IMR-90 (cell line): ENCODE results near the gene SESN1. TPM values are rescaled to one million over a fixed set of nuclear protein-coding genes. Genes with fewer than 3 reads are reported as not detected.

Experiments
- ATAC-seq: fragments of 200-7000 bp; cut with Tn5 transposase; 2 replicates; pipeline ENCODE4 v1.9.1; 2020; ENCODE audit warnings: low read depth, mild to moderate bottlenecking, moderate library complexity
- BruUV-seq: library from RNA; stranded (reverse); fragments of 400-500 nt; replicated peaks from 2 replicates; lab custom pipeline; 2021; lab: Mats Ljungman, UMichigan
- CTCF ChIA-PET: fragments of 300-600 bp; formaldehyde crosslinking; extraction: SDS; loops from one replicate; lab custom pipeline; 2021; ENCODE audit warnings: antibody characterized with exemption; lab: Yijun Ruan, JAX
- POLR2A ChIA-PET: fragments of 300-600 bp; sonication (Branson Sonifier 250); formaldehyde crosslinking; loops from one replicate; lab custom pipeline; 2022; ENCODE audit warnings: antibody characterized with exemption; ENCODE audit not compliant: unreplicated experiment; lab: Charles Lee
- DNase-seq: peaks from one replicate; pipeline ENCODE4 v3.0.0; 2013
- H2AFZ ChIP-seq: replicated peaks from 2 replicates; pipeline ENCODE3; 2013; ENCODE audit warnings: low read length, mild to moderate bottlenecking; ENCODE audit not compliant: poor library complexity
- H2AK5ac ChIP-seq: 2 replicates; pipeline ENCODE4 v1.6.1; 2013; ENCODE audit warnings: low read depth, low read length, inconsistent platforms
- H2AK9ac ChIP-seq: replicated peaks from 2 replicates; pipeline ENCODE3; 2013; ENCODE audit warnings: mild to moderate bottlenecking, low read depth, low read length, moderate library complexity; ENCODE audit not compliant: poor library complexity
- H2BK120ac ChIP-seq: 2 replicates; pipeline ENCODE4 v1.6.1; 2013; ENCODE audit warnings: low read depth, low read length, inconsistent platforms
- H2BK15ac ChIP-seq: 3 replicates; pipeline ENCODE4 v1.6.1; 2013; ENCODE audit warnings: low read depth, low read length, inconsistent platforms
- H2BK20ac ChIP-seq: 2 replicates; pipeline ENCODE4 v1.6.1; 2013; ENCODE audit warnings: low read depth, mild to moderate bottlenecking, inconsistent platforms, low read length, moderate library complexity
- H2BK5ac ChIP-seq: 2 replicates; pipeline ENCODE4 v1.6.1; 2013; ENCODE audit warnings: mild to moderate bottlenecking, low read depth, low read length, inconsistent platforms; ENCODE audit not compliant: poor library complexity, severe bottlenecking
- H3K14ac ChIP-seq: replicated peaks from 2 replicates; pipeline ENCODE4 v1.6.1; 2013; ENCODE audit warnings: low read depth, low read length, inconsistent platforms
- H3K18ac ChIP-seq: 2 replicates; pipeline ENCODE4 v1.6.1; 2013; ENCODE audit warnings: low read depth, low read length, control low read depth
- H3K23ac ChIP-seq: 2 replicates; pipeline ENCODE4 v1.6.1; 2013; ENCODE audit warnings: low read depth, low read length, inconsistent platforms
- H3K27ac ChIP-seq: 2 replicates; pipeline ENCODE4 v1.5.1; 2013; ENCODE audit warnings: mild to moderate bottlenecking, control low read depth, low read length; ENCODE audit not compliant: insufficient read depth
- H3K27me3 ChIP-seq: 2 replicates; pipeline ENCODE4 v1.6.1; 2013; ENCODE audit warnings: low read length; ENCODE audit not compliant: control insufficient read depth, insufficient read depth
- H3K36me3 ChIP-seq: 2 replicates; pipeline ENCODE4 v1.6.1; 2013; ENCODE audit warnings: low read length, mixed read lengths; ENCODE audit not compliant: control insufficient read depth, insufficient read depth
- H3K4ac ChIP-seq: 2 replicates; pipeline ENCODE4 v1.6.1; 2013; ENCODE audit warnings: low read depth, low read length, inconsistent platforms
- H3K4me1 ChIP-seq: 2 replicates; pipeline ENCODE4 v1.6.1; 2013; ENCODE audit warnings: low read length, mixed read lengths; ENCODE audit not compliant: control insufficient read depth, insufficient read depth
- H3K4me2 ChIP-seq: 2 replicates; pipeline ENCODE4 v1.6.1; 2013; ENCODE audit warnings: low read depth, mild to moderate bottlenecking, control low read depth, low read length, moderate library complexity
- H3K4me3 ChIP-seq: 2 replicates; pipeline ENCODE4 v1.5.1; 2013; ENCODE audit warnings: low read depth, mild to moderate bottlenecking, control low read depth, low read length, moderate library complexity; ENCODE audit not compliant: insufficient read depth
- H3K56ac ChIP-seq: 2 replicates; pipeline ENCODE4 v1.6.1; 2013; ENCODE audit warnings: low read length, inconsistent platforms; ENCODE audit not compliant: insufficient read depth; ENCODE audit errors: extremely low read depth
- H3K79me1 ChIP-seq, 2 experiments: 2 replicates each; pipeline ENCODE4 v1.6.1; 2013; ENCODE audit warnings: low read length in 2 of 2, inconsistent platforms in 1 of 2, low read depth in 1 of 2
- H3K9ac ChIP-seq: 2 replicates; pipeline ENCODE4 v1.6.1; 2013; ENCODE audit warnings: low read depth, low read length, control low read depth
- H3K9me1 ChIP-seq: 2 replicates; pipeline ENCODE4 v1.6.1; 2013; ENCODE audit warnings: low read length, inconsistent platforms; ENCODE audit not compliant: insufficient read depth
- H3K9me3 ChIP-seq: 2 replicates; pipeline ENCODE4 v1.6.1; 2013; ENCODE audit warnings: low read length; ENCODE audit not compliant: control insufficient read depth, insufficient read depth
- H4K20me1 ChIP-seq: 2 replicates; pipeline ENCODE4 v1.6.1; 2013; ENCODE audit warnings: low read length, inconsistent platforms; ENCODE audit not compliant: insufficient read depth
- H4K5ac ChIP-seq: 2 replicates; pipeline ENCODE4 v1.6.1; 2013; ENCODE audit warnings: mild to moderate bottlenecking, low read depth, low read length, control low read depth
- H4K8ac ChIP-seq, 2 experiments: 2 replicates each; pipeline ENCODE4 v1.6.1; 2013; ENCODE audit warnings: low read depth in 2 of 2, low read length in 2 of 2, control low read depth in 1 of 2, inconsistent platforms in 1 of 2
- H4K91ac ChIP-seq: 2 replicates; pipeline ENCODE4 v1.6.1; 2013; ENCODE audit warnings: low read depth, low read length, inconsistent platforms; ENCODE audit not compliant: insufficient read depth
- BHLHE40 ChIP-seq: fragments of 150-350 bp; IDR thresholded peaks from 2 replicates; pipeline ENCODE4 v1.6.1; 2016; ENCODE audit warnings: mild to moderate bottlenecking, low read depth, low read length
- FOS ChIP-seq: fragments of 150-350 bp; IDR thresholded peaks from 2 replicates; pipeline ENCODE4 v1.6.1; 2016; ENCODE audit warnings: low read depth, low read length
- MAFK ChIP-seq: IDR thresholded peaks from 2 replicates; pipeline ENCODE4 v1.6.1; 2012; ENCODE audit warnings: low read depth, low read length, improper control_type of control experiment
- MAZ ChIP-seq: IDR thresholded peaks from 2 replicates; pipeline ENCODE4 v1.6.1; 2012; ENCODE audit warnings: low read depth, mild to moderate bottlenecking, low read length, improper control_type of control experiment, moderate library complexity, borderline replicate concordance
- MXI1 ChIP-seq: IDR thresholded peaks from 2 replicates; pipeline ENCODE4 v1.6.1; 2012; ENCODE audit warnings: low read depth, mild to moderate bottlenecking, low read length, moderate library complexity, borderline replicate concordance
- NFE2L2 ChIP-seq: fragments of 150-350 bp; IDR thresholded peaks from 2 replicates; pipeline ENCODE4 v1.6.1; 2016; ENCODE audit warnings: low read depth, mild to moderate bottlenecking, low read length
- RAD21 ChIP-seq: IDR thresholded peaks from 2 replicates; pipeline ENCODE4 v1.6.1; 2012; ENCODE audit warnings: low read length, improper control_type of control experiment
- RCOR1 ChIP-seq: IDR thresholded peaks from 2 replicates; pipeline ENCODE4 v1.6.1; 2012; ENCODE audit warnings: mild to moderate bottlenecking, low read length, improper control_type of control experiment; ENCODE audit not compliant: insufficient replicate concordance
- RFX5 ChIP-seq: IDR thresholded peaks from 2 replicates; pipeline ENCODE4 v1.8.0; 2012; ENCODE audit warnings: low read depth, mild to moderate bottlenecking, low read length, moderate library complexity
- USF2 ChIP-seq: fragments of 150-350 bp; IDR thresholded peaks from 2 replicates; pipeline ENCODE4 v1.6.1; 2017; ENCODE audit warnings: mild to moderate bottlenecking, antibody characterized with exemption, low read length, low read depth
- WGBS, 2 experiments: methylation state at CpG; one replicate each; pipeline versions ENCODE4 v1.1.5 to v1.1.7; 2013; ENCODE audit warnings: missing lambda C conversion rate in 2 of 2; ENCODE audit not compliant: insufficient read length in 1 of 2; ENCODE audit errors: extremely low coverage in 2 of 2; 5-methylcytosine and 5-hydroxymethylcytosine counted together
- dilution Hi-C: fragments of 300-500 bp; cut with HindIII; formaldehyde crosslinking; loops from one replicate; pipeline ENCODE4 v1.14.3; 2018; ENCODE audit warnings: low sequenced_read_pairs; ENCODE audit not compliant: unreplicated experiment
- in situ Hi-C: fragments of 300-500 bp; cut with MboI; formaldehyde crosslinking; loops from 3 replicates; pipeline ENCODE4 v1.14.3; 2019; ENCODE audit warnings: low sequenced_read_pairs, inconsistent platforms, mixed read lengths
- intact Hi-C: fragments of 100-400 bp; cut with micrococcal nuclease; formaldehyde crosslinking; loops from 2 replicates; pipeline ENCODE4 v1.10.0; 2022
- polyA plus RNA-seq, 3 experiments: library from polyadenylated mRNA; depleted of rRNA; stranded (reverse); fragments of >200 nt; gene quantifications; 2 replicates each; pipeline ENCODE4 v1.2.3, GENCODE V29; 2012; ENCODE audit warnings: low replicate concordance in 1 of 3
- total RNA-seq: library from RNA; depleted of rRNA; stranded (reverse); fragments of >200 nt; gene quantifications from 2 replicates; pipeline ENCODE4 v1.2.3, GENCODE V29; 2012
- TF ChIP-seq, protein P1 (sequence below): fragments of 150-350 bp; IDR thresholded peaks from 2 replicates; pipeline ENCODE4 v1.6.1; 2016; ENCODE audit warnings: low read depth, mild to moderate bottlenecking, low read length, moderate library complexity, borderline replicate concordance
- TF ChIP-seq, protein P2 (sequence below): conservative IDR thresholded peaks from 2 replicates; pipeline ENCODE4 v1.5.1; 2012; ENCODE audit warnings: mild to moderate bottlenecking, low read depth, low read length, improper control_type of control experiment

Gene SESN1
- total and polyA plus RNA-seq, 2 of the 4 experiments (the other 2 are of a cell fraction): 9.7 to 16.7 TPM

DNA sequence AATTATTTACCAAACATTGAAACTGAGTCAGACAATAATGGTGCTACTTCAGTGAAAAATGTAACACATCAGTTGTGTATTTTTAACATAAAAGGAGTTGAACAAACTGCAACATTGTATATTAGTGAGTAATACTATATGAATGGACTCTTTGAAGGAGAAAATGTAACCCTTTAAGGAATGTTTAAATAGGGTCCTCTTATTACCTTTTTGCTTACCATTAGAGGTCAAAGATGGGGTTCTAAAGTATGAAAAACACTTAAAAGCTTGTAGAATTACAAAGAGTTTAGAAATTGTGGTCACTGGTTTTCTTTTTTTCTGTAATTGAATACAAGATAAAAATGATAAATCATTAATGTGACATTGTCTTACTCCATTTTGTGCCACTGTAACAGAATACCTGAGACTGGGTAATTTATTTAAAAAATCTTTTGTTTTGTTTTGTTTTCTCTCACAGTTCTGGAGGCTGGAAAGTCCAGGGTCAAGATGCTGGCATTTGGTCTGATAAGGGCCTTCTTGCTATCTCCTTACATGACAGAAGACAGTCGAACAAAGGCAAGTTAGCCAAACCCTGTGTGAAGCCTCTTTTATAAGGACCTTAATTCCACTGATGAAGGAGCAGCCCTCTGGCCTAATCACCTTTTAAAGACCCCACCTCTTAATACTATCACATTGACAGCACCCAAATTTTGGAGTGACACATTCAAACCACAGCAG lies 43.2 kb downstream of the SESN1 start:
- Histone ChIP-seq H2AK5ac (no peak overlapping the region), H3K18ac (no peak overlapping the region), H3K9me1 (peaks cover 5% of the 10 kb centered on the region; the same call in 1 of the 2 replicates), H3K4me2 (no peak overlapping the region), H4K20me1 (no peaks in the 10 kb centered on the region), H2BK120ac (no peak overlapping the region), H2BK5ac (no peak overlapping the region), H3K4ac (no peak overlapping the region), H2AFZ (no peak overlapping the region), H3K9ac (no peak overlapping the region), H3K27me3 (no peaks in the 10 kb centered on the region), H3K14ac (no peak overlapping the region), H2BK20ac (no peak overlapping the region), H2AK9ac (no peak overlapping the region), H3K56ac (no peak overlapping the region), H3K4me3 (no peak overlapping the region), H4K5ac (no peak overlapping the region), H4K8ac (no peak overlapping the region), H4K91ac (no peak overlapping the region), H3K27ac (no peak overlapping the region), H2BK15ac (no peak overlapping the region), H3K36me3 (no peaks in the 10 kb centered on the region), H3K79me1 (0 out of 4 replicates have a peak, but pooled peaks cover under 1 to 1% of the 10 kb centered on the region in 2 experiments), H3K23ac (0 out of 2 replicates have a peak overlapping the region, but pooled peaks have one; percentile 25), H3K9me3 (no peaks in the 10 kb centered on the region), H3K4me1 (peaks cover 1% of the 10 kb centered on the region; the same call in 1 of the 2 replicates)
- CTCF ChIA-PET: interaction anchor here (0.6 kb wide), 1 partner anchor 185 kb away, joined by 5 read pairs; no protein-coding TSS in a partner anchor
- ATAC-seq (peak; percentile 73), DNase-seq (peak; percentile 55)
- POLR2A ChIA-PET: no interaction called here
- dilution Hi-C loops (loop anchor here (25.0 kb wide), 1 partner anchor 514 kb away; no protein-coding TSS in a partner anchor), in situ Hi-C loops (no loop called here), intact Hi-C loops (loop anchor here (5.0 kb wide), 1 partner anchor 39 kb away; no protein-coding TSS in a partner anchor)
- no CpG with 5 or more reads among the region's 1 CpG for WGBS, 2 experiments
- BruUV-seq: no TSS peak
- TF ChIP-seq MAZ (no peak), RAD21 (no peak), USF2 (no peak), RFX5 (no peak), MAFK (no peak), RCOR1 (no peak), MXI1 (no peak), NFE2L2 (no peak), FOS (no peak), BHLHE40 (no peak)
- TF ChIP-seq, protein P1, sequence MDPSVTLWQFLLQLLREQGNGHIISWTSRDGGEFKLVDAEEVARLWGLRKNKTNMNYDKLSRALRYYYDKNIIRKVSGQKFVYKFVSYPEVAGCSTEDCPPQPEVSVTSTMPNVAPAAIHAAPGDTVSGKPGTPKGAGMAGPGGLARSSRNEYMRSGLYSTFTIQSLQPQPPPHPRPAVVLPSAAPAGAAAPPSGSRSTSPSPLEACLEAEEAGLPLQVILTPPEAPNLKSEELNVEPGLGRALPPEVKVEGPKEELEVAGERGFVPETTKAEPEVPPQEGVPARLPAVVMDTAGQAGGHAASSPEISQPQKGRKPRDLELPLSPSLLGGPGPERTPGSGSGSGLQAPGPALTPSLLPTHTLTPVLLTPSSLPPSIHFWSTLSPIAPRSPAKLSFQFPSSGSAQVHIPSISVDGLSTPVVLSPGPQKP: no peak
- TF ChIP-seq, protein P2, sequence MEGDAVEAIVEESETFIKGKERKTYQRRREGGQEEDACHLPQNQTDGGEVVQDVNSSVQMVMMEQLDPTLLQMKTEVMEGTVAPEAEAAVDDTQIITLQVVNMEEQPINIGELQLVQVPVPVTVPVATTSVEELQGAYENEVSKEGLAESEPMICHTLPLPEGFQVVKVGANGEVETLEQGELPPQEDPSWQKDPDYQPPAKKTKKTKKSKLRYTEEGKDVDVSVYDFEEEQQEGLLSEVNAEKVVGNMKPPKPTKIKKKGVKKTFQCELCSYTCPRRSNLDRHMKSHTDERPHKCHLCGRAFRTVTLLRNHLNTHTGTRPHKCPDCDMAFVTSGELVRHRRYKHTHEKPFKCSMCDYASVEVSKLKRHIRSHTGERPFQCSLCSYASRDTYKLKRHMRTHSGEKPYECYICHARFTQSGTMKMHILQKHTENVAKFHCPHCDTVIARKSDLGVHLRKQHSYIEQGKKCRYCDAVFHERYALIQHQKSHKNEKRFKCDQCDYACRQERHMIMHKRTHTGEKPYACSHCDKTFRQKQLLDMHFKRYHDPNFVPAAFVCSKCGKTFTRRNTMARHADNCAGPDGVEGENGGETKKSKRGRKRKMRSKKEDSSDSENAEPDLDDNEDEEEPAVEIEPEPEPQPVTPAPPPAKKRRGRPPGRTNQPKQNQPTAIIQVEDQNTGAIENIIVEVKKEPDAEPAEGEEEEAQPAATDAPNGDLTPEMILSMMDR: no peak
